COLO829 (cell line): ENCODE measurements around the gene OBSCN.

Experiments used
- DNase-seq: peaks from one replicate; pipeline ENCODE4 v3.0.0; 2012; ENCODE audit warnings: low spot score

The OBSCN gene

DNA sequence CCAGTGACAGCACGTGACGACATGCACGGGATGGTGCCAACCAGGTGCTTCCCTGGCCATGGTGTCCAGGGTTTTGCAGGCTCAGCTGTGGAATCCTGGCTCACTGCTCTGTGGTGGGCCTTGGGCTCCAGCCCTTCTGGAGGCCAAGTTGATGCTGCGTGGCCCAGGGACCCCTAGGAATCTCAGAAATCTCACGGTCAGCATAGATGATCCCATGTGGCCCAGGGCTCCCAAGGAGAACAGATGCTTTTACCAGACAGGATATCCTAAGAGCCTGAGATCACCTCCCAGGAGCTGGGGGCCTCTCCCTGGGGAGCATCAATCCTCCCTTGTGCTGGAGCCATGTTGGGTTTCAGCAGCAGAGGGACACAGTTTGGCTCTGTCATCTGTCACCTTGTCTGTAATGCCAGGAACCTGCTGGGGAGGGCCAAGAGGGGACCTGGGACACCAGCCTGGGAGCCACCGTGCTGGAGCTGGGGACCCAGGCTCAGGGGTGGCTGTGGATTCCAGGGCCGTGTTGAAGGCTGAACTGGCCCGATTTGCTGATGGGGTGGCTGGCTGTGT, 134.9 kb downstream of the OBSCN start:
- no peak for DNase-seq

DNA sequence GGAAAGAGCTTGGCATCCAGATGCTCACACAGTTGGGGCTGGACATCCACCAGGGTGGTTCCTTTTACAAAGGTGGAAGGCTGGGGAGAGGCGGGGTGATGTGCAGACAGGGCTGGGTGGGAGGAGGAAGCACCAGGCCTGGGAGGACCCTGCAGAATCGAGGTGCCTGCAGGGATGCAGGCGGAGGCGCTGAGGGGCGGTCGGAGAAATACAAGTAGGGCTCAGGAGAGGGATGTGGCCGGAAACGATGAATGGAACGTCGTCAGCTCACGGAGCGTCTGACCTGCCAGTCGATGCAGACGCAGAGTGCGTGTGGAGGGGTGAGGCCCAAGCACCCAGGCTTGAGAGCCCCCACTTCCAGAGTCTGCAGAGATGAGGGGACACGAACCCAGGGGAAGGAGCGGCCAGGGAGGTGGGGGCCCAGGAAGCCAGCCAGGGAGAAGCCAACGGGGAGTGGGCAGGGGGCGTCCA, 135.4 kb downstream of the OBSCN start:
- DNase-seq, result no peak

DNA sequence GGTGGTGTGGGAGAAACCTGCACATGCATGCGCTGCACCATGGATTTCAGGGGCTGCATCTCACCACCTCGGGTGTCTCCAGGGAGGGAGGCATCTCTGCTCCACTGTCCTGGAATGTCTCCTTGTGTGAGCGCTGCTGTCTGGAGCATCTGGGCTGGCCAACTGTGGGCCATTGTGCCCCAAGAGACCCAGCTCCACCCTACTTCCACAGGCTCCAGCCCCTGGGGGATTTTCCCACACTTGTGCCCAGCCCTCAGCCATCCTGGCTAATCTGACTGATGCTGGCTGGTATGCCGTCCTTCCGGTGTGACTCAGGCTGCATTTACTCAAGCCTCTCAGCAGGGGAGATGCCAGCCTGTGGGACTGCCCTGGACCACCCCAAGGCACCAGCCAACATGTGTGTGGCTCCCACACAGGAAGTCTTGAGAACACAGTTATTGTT, 136.8 kb downstream of the OBSCN start:
- peak; percentile 75 for DNase-seq

DNA sequence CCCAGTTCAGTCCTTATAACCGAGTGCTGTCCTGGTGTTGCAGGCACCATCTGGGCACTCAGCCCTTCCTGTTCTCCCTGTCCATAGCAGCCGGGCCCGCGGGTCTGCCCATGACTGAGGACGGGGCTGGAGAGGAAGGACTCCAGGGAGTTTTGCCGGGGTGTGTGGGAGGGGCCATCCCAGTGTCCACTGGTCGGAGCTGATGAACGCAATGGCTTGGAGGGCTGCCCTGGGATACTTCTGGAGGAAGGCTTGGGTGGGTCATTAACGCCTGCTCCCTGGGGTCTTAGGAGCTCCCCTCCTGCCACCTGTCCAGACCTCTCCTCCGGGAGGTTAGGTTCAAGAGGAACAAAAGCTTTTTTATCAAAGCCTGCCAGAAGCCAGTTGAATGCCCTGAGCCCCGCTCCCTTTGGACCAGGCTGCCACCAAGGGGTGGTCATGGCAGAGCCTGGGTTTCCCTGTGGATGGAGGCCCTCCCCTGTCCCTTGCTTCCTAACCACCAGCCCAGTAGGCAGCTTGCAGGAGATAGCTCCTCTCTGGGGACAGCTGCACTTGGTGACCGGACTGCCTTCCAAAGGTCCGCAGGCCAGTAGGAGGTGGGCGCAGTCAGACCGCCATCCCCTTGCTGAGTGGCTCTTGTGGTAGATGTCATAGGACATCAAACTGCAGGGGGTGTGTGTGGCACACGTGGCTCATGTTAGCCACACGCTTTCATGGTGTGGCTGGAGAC, 137.5 kb downstream of the OBSCN start:
- DNase-seq, result no peak

DNA sequence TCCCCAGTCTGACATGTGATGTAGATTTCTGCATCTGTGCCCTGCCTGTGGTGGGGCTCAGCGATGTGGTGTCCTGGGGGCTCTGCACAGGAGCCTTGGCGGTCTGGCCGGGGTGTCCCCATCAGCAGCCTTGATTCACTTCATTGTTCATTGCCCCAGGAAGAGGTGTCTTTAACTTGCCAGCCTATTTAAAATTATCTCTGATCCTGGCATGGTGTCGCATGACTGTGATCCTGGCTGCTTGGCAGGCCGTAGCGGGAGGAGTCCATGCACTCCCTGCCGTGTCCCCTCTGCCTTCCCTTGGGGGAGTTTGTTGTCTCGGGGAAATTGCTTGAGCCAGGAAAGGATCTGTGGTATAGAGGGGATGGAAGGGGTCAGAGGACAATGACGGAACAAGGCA, 138.9 kb downstream of the OBSCN start:
- DNase-seq, result no peak

DNA sequence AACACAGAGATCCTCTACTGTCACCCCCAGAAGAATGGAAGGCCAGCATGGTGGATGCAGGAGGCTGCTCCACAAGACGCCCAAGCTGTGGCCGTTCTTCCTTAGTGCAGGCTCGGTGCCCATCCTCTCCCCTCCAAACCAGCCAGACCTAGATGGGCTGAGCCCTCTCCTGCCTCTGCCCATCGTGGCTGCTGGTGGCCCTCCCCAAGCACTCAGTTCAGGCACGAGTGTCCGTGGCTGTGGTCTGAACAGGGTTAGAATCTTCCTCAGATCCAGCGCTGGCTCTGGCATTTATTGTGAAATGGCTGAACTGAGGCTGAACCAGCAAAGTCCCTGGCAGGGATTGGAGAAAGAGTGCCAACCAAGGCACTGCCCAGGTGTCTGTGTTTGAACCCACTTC, 139.3 kb downstream of the OBSCN start:
- no peak for DNase-seq

DNA sequence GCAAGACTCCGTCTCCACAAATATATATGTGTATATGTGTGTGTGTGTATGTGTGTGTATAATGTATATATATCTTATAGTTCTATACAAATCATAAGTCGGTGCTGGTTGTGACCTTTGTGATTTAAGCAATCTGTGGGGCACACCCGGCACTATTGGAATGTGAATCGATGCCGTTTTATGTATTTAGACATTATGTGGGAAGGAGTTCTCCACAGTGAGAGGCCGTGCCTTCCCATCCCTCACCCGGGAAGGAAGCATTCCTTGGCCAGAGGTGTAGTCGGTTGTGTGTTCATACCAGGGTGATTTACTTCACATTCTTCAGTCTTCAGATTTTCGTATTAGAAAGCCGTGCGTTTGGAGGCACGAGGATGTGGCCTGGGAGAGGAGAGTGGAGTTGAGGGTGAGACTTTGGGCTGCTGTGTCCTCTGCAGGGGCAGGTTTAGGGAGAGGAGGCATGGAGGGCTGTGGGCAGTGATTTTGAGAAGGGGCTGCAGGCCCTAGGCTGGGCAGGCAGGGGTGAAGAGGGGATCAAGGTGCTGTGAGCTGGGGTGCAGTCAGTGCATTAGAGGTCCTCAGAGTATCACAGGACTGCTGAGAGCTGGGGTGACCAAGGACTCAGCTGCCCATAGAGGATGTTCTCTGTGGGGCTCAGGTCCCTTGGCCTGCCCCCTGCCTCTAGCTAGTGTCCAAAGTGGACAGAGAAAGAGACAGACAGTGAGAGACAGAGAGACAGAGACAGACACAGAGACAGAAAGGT, 141.0 kb downstream of the OBSCN start:
- DNase-seq, result no peak

DNA sequence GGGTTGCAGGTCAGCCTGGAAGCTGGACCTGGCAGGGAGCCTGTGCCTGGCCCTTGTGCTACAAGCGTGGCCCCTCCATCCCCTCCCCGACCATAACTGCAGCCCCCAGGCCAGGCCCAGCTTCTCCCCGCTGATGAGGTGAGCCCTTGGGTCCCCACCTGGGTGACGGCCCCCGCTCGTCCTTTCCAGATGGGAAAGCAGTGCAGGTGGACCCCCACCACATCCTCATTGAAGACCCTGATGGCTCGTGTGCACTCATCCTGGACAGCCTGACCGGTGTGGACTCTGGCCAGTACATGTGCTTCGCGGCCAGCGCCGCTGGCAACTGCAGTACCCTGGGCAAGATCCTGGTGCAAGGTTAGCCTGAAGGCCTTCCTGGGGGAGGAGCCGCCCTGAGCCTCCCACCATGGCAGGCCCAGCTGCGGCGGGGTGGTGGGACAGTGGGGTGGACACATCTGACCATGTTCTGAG, 141.9 kb downstream of the OBSCN start:
- DNase-seq, result no peak

DNA sequence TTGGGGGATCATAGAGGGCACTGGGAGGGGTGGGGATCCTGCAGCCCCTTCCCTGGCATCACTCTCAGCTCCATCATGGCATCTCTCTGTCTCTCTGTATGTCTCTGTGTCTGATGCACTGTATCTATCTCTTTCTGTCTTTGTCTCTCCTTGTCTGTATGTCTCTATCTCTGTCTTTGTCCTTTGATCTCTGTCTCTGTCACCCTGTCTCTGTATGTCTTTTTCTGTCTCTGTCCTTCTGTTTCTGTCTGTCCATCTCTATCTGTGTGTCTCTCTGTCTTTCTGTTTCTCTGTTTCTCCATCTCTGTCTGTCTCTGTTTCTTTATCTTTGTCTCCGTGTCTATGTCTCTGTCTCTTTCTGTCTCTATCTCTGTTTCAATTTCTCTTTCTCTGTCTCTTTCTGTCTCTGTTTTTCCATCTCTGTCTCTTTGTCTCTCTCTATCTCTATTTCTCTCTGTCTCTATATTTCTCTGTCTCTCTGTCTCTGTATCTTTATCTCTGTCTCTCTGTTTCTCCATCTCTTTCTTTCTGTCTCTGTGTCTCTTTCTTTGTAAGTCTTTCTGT, 142.4 kb downstream of the OBSCN start:
- no peak for DNase-seq

DNA sequence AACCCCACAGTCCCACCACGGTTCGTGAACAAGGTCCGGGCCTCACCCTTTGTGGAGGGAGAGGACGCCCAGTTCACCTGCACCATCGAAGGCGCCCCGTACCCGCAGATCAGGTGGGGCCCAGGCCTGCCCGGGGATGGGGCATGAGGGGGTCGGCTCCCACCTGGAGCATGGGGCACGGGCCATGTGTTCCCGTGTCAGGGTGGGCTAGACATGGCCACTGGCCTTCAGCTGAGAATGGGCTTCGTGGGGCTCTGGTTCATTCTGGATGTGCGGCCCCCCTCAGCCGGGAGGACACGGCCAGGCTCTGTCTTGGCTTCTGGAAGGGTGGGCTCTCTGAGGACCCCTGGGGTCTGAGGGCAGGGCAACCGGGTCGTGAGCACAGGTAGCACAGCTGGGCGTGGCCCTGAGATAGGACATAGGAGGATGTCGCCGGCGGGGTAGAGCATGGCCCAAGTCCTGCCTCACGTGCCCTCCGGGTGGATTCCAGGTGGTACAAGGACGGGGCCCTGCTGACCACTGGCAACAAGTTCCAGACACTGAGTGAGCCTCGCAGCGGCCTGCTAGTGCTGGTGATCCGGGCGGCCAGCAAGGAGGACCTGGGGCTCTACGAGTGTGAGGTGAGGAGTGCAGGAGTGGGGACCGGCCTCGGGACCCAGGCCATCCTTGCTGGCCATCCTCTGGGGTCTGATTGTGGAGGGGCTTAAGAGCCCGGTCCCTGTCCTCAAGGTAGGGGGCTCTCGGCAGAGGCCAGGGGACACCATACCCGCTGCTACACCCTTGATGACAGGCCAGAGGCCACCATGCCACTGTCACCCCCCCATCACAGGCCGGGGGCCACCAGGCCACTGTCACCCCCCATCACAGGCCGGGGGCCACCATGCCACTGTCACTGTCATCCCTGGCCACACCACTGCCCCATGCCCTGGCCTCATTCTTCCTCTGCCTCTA, 143.3 kb downstream of the OBSCN start:
- DNase-seq, result no peak

DNA sequence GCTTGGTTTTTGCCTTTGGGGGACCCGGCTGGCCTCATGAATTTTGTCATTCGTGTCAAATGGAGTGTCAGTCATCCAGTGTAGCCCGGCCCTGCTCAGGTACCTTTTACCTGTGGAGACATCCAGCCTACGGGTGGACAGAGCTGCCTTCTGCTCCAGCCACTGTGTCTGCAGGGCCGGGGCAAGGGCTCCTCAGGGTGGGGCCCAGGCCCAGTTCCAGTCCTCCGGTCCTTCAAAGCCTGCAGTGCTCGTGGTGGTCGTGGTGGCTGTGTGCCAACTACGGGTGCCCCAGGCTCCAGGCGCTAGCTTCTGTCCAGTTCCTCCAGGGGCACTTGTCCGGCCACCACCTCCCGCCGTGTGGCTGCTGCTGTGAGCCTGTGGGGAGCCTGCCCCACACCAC, 144.0 kb downstream of the OBSCN start:
- no peak for DNase-seq

DNA sequence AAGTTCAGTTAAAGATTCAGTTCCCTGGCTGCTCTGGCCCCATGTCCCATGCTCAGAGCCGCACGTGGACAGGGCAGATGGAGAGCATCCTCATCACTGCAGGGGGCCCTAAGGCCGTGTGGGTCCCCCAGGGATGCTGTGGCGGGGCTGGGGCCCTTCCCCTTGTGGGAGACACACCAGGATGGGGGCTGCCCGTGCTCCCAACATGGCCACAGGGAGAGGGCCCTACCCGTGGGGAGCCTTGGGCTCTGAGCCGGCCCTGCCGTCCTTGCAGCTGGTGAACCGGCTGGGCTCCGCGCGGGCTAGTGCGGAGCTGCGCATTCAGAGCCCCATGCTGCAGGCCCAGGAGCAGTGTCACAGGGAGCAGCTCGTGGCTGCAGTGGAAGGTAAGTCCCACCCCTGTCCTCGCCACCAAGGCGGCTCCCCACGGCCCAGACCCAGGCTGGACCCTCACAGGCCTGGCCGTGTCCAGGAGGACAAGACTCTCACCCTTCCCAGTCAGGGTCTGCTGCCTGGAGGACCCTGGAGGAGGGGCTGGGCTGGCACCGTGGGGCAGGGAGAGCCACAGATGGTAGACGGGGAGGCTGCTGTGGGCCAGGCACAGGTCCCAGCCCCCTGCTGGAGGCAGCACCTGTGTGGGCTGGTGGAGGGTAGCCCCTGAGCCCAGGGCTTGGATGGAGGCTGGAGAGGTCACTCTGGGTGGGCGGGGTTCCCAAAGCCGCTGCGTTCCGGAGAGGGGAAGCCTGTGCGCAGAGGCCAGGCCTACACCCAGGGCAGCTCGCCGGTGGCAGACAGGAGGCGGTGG, 145.0 kb downstream of the OBSCN start:
- no peak for DNase-seq

DNA sequence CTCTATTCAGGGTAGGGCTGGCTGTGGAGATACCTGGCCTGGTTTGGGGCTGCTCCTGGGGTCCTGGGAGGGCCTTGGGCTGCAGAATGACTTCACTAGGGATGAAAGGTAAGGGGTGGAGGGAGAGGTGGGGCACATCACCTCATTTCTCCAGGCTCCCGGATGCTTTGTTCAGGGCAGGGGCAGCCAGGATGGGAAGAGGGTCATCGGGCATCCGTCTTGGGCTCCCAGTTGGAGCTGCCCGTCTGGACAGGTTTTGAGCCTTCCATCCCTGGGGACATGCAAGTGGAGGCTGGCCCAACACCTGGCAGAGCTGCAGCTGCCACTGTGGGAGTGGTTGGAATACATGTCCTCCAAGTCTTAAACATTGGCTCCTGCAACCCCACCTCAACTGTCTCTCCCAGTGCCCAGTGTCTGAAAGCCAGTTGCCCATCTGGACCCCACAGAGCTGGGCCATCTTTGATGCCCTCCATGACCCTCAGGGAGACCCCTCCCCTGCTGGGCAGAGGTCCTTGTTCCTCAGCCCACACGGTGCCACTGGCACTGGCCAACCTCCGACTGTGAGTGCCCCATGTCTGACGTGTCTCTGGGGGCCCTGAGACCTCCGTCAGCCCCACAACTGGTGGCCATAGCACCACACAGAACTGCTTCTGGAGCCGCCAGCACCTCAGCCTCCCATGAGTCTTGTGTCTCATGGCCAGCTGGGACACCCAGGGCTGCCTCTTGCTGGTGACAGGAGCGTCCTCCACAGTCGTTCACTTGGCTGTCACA, 145.9 kb downstream of the OBSCN start:
- no peak for DNase-seq

DNA sequence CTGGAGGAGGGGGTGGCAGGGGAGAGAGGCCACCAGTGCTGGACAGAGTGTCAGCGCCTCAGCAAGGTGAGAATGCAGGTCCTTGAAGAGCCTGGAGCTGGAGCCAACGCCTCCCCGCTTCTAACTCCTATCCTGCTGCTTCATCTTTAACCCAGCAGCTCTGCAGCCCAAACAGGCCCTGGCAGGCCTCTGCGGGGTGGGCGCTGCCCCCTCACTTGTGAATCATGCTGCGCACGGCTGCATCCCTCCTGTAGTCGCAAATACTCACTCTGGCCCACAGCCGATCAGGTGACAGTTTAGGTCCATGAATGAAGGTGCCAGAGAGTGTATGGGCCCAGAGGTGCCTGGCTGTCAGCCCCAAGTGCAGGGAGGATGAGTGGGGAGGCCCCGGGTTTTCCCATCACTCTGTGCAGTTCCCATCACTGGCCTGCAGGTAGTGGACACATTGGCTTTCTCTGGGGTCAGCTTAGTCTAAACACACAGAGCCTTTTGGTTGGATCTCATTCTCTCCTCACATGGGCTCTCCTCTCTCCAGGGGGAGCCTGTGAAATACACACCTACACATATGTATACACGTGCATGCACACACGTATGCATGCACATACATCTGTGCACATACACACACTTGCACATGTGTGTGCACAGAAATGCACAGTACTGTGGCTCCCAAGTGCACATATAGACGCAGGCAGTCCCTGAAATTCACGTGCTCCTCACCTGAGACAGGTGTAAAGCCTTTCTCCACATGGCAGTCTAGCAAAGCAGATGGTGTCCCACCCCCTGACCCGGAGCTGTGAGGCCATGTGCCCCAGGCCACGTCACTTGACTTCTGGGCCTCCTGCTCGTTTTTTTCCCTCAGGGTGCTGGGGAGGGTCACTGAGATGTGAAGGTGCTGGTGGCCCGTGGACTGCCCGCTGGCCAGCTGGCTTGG, 146.8 kb downstream of the OBSCN start:
- DNase-seq, result no peak

DNA sequence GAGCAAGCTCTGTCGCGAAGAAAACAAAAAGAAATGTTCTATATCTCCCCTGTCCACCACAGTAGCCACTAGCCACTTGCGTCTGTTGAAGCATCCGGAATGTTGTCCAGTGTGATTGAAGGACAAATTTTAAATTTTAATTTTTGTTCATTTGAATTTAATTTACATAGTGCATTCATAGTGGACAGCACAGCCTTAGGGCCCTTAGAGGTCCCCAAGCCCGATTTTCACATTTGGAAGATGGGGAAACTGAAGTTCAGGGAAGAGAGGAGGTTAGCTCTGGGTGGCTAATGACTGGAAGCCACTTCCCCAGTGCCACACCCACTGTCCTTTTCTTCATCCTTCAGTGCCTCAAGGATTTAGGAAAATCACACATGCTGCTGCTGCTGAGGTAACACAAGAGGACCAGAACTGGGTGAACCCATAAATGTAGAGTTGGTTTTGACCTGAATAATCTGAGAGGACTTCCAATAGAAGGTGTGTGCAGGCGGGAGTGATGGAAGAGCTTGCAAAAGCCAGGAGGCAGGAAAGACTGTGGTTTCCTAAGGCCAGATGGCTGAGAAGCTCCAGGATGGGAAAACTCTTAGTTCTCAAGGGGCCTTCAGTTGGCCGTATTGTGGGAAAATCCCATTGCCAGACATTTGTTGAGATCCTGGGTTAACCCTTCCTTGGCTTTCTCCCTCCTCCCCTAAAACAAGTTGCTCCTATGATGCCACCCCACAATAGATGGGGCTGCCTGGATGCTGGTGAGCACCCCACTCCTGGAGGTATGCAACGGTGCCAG, 149.2 kb downstream of the OBSCN start:
- no peak for DNase-seq

DNA sequence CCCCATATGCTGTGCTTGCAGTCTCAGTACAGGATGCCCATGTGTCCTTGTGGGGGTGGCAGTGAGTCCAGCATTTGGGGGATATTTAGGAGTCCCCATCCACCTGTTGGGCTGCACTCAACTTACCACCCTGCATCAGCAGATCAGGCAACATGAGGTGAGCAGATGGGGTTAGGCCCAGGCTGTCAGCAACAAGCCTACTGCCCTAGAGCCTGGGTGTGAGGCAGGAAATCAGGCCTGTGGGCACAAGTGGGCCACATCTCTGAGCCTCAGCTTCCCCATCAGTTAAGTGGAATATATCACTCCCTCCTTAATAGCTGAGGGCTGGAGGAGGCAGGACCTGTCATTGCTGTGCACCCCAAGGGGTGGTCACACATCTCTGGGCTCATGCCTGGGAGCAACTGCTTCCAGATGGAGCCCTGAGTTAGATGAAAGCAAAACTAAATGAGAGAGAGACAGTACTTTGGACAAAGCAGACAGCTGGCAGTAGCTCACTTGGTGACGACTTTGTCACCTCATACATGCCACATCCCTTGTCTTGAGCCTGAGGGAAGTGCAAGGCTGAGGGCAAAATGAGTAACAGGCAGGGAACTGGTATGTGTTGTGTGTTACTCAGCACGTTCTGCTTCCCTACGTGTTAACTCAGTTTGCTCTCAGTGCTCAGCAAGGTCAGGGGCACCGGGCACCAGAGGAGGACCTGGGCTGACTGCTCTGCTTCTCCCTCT, 150.4 kb downstream of the OBSCN start:
- DNase-seq, result no peak
